HEK293 (cell line): ENCODE data around the gene SYTL2.

ENCODE experiments used
- CTCF ChIA-PET: fragments of 350-600 bp; formaldehyde crosslinking; extraction: SDS; loops from one replicate; lab custom pipeline; 2021; ENCODE audit warnings: antibody characterized with exemption; lab: Yijun Ruan, JAX
- POLR2A ChIA-PET: fragments of 300-600 bp; formaldehyde crosslinking; extraction: SDS; loops from one replicate; lab custom pipeline; 2020; ENCODE audit warnings: antibody characterized with exemption, inconsistent platforms; lab: Yijun Ruan, JAX
- H3K27ac ChIP-seq: fragments of 200-500 bp; sonication (Bioruptor generic); 2 replicates; pipeline ENCODE4 v1.5.1; 2014; ENCODE audit warnings: low read depth, low read length, control low read depth, inconsistent platforms; ENCODE audit errors: extremely low read depth
- H3K36me3 ChIP-seq, 2 experiments: fragments of 200-500 bp in 1 of 2; sonication (Bioruptor generic) in 1 of 2; 1 replicate in 1 of 2; 2 replicates in 1 of 2; pipeline ENCODE4 v1.5.1; 2014 to 2017; ENCODE audit warnings: inconsistent platforms in 2 of 2, low read length in 2 of 2; ENCODE audit not compliant: control insufficient read depth in 2 of 2, insufficient read depth in 1 of 2
- H3K4me1 ChIP-seq: fragments of 200-500 bp; sonication (Bioruptor generic); 2 replicates; pipeline ENCODE4 v1.5.1; 2014; ENCODE audit warnings: mild to moderate bottlenecking, low read length, inconsistent platforms; ENCODE audit not compliant: control insufficient read depth, insufficient read depth
- H3K4me3 ChIP-seq: 2 replicates; pipeline ENCODE4 v1.5.1; 2011; ENCODE audit warnings: low read depth, mild to moderate bottlenecking, control low read depth, low read length, moderate library complexity
- H3K9me3 ChIP-seq: fragments of 200-500 bp; sonication (Bioruptor generic); 2 replicates; pipeline ENCODE4 v1.5.1; 2014; ENCODE audit warnings: low read depth, low read length, inconsistent platforms; ENCODE audit not compliant: control insufficient read depth, insufficient read depth
- KLF1 ChIP-seq: fragments of 450-650 bp; formaldehyde crosslinking; IDR thresholded peaks from 2 replicates; pipeline ENCODE4 v1.5.1; 2016; ENCODE audit warnings: missing biosample characterization, missing genetic modification characterization
- KLF8 ChIP-seq: fragments of 450-650 bp; formaldehyde crosslinking; IDR thresholded peaks from 2 replicates; pipeline ENCODE4 v1.5.1; 2016; ENCODE audit warnings: missing biosample characterization, missing genetic modification characterization
- PRDM10 ChIP-seq: fragments of 450-650 bp; formaldehyde crosslinking; IDR thresholded peaks from 2 replicates; pipeline ENCODE4 v1.5.1; 2016; ENCODE audit warnings: missing biosample characterization, missing genetic modification characterization
- SETDB1 ChIP-seq: IDR thresholded peaks from one replicate; pipeline ENCODE4 v1.6.1; 2017; ENCODE audit warnings: mild to moderate bottlenecking, low read length, moderate library complexity, mixed read lengths; ENCODE audit not compliant: insufficient read length
- TCF7L2 ChIP-seq: IDR thresholded peaks from 2 replicates; pipeline ENCODE4 v1.6.1; 2011; ENCODE audit warnings: low read depth, mild to moderate bottlenecking, inconsistent platforms, low read length, moderate library complexity, borderline replicate concordance
- ZBTB7A ChIP-seq: fragments of 450-650 bp; formaldehyde crosslinking; IDR thresholded peaks from 2 replicates; pipeline ENCODE4 v1.5.1; 2016; ENCODE audit warnings: low read depth, missing biosample characterization, missing genetic modification characterization
- ZNF121 ChIP-seq: fragments of 450-650 bp; formaldehyde crosslinking; IDR thresholded peaks from 2 replicates; pipeline ENCODE4 v1.5.1; 2016; ENCODE audit warnings: missing biosample characterization, missing genetic modification characterization
- ZNF148 ChIP-seq: fragments of 450-650 bp; formaldehyde crosslinking; IDR thresholded peaks from 2 replicates; pipeline ENCODE4 v1.5.0; 2017; ENCODE audit warnings: missing biosample characterization, missing genetic modification characterization, borderline replicate concordance
- ZNF48 ChIP-seq: fragments of 450-650 bp; formaldehyde crosslinking; IDR thresholded peaks from 2 replicates; pipeline ENCODE4 v1.5.1; 2016; ENCODE audit warnings: missing biosample characterization, missing genetic modification characterization
- ZNF548 ChIP-seq: fragments of 450-650 bp; formaldehyde crosslinking; IDR thresholded peaks from 2 replicates; pipeline ENCODE4 v1.5.1; 2016; ENCODE audit warnings: missing biosample characterization, missing genetic modification characterization
- ZNF561 ChIP-seq: fragments of 450-650 bp; IDR thresholded peaks from 2 replicates; pipeline ENCODE4 v1.5.1; 2018; ENCODE audit warnings: missing biosample characterization, missing genetic modification characterization, borderline replicate concordance
- ZNF596 ChIP-seq: fragments of 450-650 bp; IDR thresholded peaks from 2 replicates; pipeline ENCODE4 v1.5.0; 2018; ENCODE audit warnings: missing biosample characterization, mild to moderate bottlenecking, missing genetic modification characterization, moderate library complexity
- ZNF610 ChIP-seq: fragments of 450-650 bp; formaldehyde crosslinking; IDR thresholded peaks from 2 replicates; pipeline ENCODE4 v1.5.1; 2016; ENCODE audit warnings: missing biosample characterization, missing genetic modification characterization, borderline replicate concordance
- ZNF654 ChIP-seq: fragments of 450-650 bp; formaldehyde crosslinking; IDR thresholded peaks from 2 replicates; pipeline ENCODE4 v1.5.1; 2016; ENCODE audit warnings: low read depth, missing biosample characterization, missing genetic modification characterization
- ZNF664 ChIP-seq: fragments of 450-650 bp; formaldehyde crosslinking; IDR thresholded peaks from 2 replicates; pipeline ENCODE4 v1.5.1; 2016; ENCODE audit warnings: missing biosample characterization, missing genetic modification characterization
- ZNF768 ChIP-seq: fragments of 450-650 bp; formaldehyde crosslinking; IDR thresholded peaks from 2 replicates; pipeline ENCODE4 v1.5.1; 2018; ENCODE audit warnings: missing biosample characterization, mild to moderate bottlenecking, missing genetic modification characterization
- ZNF792 ChIP-seq: fragments of 450-650 bp; formaldehyde crosslinking; IDR thresholded peaks from 2 replicates; pipeline ENCODE4 v1.5.1; 2016; ENCODE audit warnings: missing biosample characterization, missing genetic modification characterization
- ZSCAN16 ChIP-seq: fragments of 450-650 bp; formaldehyde crosslinking; IDR thresholded peaks from 2 replicates; pipeline ENCODE4 v1.5.1; 2016; ENCODE audit warnings: missing biosample characterization, missing genetic modification characterization
- ZXDB ChIP-seq: fragments of 450-650 bp; formaldehyde crosslinking; IDR thresholded peaks from 2 replicates; pipeline ENCODE4 v1.5.1; 2016; ENCODE audit warnings: missing biosample characterization, missing genetic modification characterization
- TF ChIP-seq, protein P1 (sequence below): fragments of 450-650 bp; formaldehyde crosslinking; IDR thresholded peaks from 2 replicates; pipeline ENCODE4 v1.5.1; 2016; ENCODE audit warnings: missing biosample characterization, missing genetic modification characterization

Gene SYTL2

DNA sequence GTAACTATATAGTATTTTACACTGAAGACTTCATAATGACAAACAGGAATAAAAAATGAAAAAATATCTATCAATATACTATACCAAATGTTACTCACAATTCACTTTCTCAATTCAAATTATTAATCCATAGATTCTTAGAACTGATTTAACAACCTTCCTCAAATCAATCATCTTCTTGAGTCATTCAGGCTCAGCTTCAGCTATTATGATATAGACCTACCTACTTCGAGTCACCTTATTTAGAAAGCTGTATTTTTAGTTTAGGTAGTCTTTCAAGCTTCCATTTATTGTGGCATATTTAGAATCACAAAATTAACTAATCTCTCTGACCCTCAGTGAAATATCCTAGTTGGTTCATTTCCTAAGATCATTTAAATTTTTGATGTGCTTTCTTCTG lies 154.2 kb downstream of the SYTL2 start:
- POLR2A ChIA-PET: interaction anchor here (1.9 kb wide), 1 partner anchor 9 kb away, joined by 9 read pairs; the partner anchor contains the start of gene TMEM126A
- TF ChIP-seq PRDM10 (tag by site-specific recombination): no peak
- TF ChIP-seq ZNF654 (tag by site-specific recombination): no peak
- no peak for TF ChIP-seq ZNF48 (tag by site-specific recombination)
- TF ChIP-seq ZNF792 (tag by site-specific recombination): no peak
- no peak for TF ChIP-seq ZNF768 (tag by site-specific recombination)
- no peak for TF ChIP-seq ZNF121
- no peak for TF ChIP-seq ZNF610
- TF ChIP-seq ZXDB (tag by site-specific recombination): no peak
- no peak for TF ChIP-seq ZNF148 (tag by site-specific recombination)
- no peak for TF ChIP-seq ZSCAN16
- no peak for TF ChIP-seq ZNF548
- TF ChIP-seq, protein P1, sequence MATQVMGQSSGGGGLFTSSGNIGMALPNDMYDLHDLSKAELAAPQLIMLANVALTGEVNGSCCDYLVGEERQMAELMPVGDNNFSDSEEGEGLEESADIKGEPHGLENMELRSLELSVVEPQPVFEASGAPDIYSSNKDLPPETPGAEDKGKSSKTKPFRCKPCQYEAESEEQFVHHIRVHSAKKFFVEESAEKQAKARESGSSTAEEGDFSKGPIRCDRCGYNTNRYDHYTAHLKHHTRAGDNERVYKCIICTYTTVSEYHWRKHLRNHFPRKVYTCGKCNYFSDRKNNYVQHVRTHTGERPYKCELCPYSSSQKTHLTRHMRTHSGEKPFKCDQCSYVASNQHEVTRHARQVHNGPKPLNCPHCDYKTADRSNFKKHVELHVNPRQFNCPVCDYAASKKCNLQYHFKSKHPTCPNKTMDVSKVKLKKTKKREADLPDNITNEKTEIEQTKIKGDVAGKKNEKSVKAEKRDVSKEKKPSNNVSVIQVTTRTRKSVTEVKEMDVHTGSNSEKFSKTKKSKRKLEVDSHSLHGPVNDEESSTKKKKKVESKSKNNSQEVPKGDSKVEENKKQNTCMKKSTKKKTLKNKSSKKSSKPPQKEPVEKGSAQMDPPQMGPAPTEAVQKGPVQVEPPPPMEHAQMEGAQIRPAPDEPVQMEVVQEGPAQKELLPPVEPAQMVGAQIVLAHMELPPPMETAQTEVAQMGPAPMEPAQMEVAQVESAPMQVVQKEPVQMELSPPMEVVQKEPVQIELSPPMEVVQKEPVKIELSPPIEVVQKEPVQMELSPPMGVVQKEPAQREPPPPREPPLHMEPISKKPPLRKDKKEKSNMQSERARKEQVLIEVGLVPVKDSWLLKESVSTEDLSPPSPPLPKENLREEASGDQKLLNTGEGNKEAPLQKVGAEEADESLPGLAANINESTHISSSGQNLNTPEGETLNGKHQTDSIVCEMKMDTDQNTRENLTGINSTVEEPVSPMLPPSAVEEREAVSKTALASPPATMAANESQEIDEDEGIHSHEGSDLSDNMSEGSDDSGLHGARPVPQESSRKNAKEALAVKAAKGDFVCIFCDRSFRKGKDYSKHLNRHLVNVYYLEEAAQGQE (tag by site-specific recombination): no peak
- no peak for TF ChIP-seq TCF7L2
- TF ChIP-seq ZNF596 (tag by site-specific recombination): no peak
- TF ChIP-seq ZBTB7A (tag by site-specific recombination): no peak
- TF ChIP-seq ZNF561 (tag by site-specific recombination): no peak
- TF ChIP-seq SETDB1: no peak
- TF ChIP-seq ZNF664 (tag by site-specific recombination): no peak
- no peak for TF ChIP-seq KLF8 (tag by site-specific recombination)
- TF ChIP-seq KLF1: no peak

More for the DNA sequence above, 154.2 kb downstream of the SYTL2 start:
- H3K4me1 ChIP-seq: no peaks in the 10 kb centered on the region
- H3K36me3 ChIP-seq: peaks cover 25 to 83% of the 10 kb centered on the region in 2 experiments
- CTCF ChIA-PET: no interaction called here
- no peak overlapping the region for H3K27ac ChIP-seq
- H3K4me3 ChIP-seq: no peak overlapping the region
- no peaks in the 10 kb centered on the region for H3K9me3 ChIP-seq
